Sigmoid colon (tissue), 7 donors: ENCODE results near the gene SBNO2. TPM values are rescaled to one million over a fixed set of nuclear protein-coding genes. Genes with fewer than 3 reads are reported as not detected.

Experiments
- DNase-seq: peaks from one replicate; pipeline ENCODE4 v3.0.0-alpha.2; 2019
- H3K27ac ChIP-seq, 4 donors: fragments of 200-600 bp; sonication (generic); one replicate each; pipeline ENCODE4 v1.5.1; 2016 to 2019; ENCODE audit warnings: mild to moderate bottlenecking in 1 of 4
- H3K27me3 ChIP-seq, 3 donors: fragments of 200-600 bp; sonication (generic); one replicate each; pipeline ENCODE4 v1.5.1; 2019; ENCODE audit warnings: mild to moderate bottlenecking in 1 of 3
- H3K36me3 ChIP-seq, 4 donors: fragments of 200-600 bp; sonication (generic); one replicate each; pipeline ENCODE4 v1.5.1; 2016 to 2019
- H3K4me1 ChIP-seq, 4 donors: fragments of 200-600 bp; sonication (generic); one replicate each; pipeline ENCODE4 v1.5.1; 2017 to 2019
- H3K4me3 ChIP-seq, 4 donors: fragments of 200-600 bp; sonication (generic); one replicate each; pipeline ENCODE4 v1.5.1; 2017 to 2019; ENCODE audit warnings: mild to moderate bottlenecking in 2 of 4, moderate library complexity in 1 of 4
- H3K9me3 ChIP-seq, 4 donors: fragments of 200-600 bp in 3 of 4; sonication (generic) in 3 of 4; one replicate each; pipeline versions ENCODE4 v1.5.1 to v1.6.1; 2013 to 2019
- EP300 ChIP-seq, 4 donors: sonication (generic); formaldehyde crosslinking; IDR thresholded peaks; one replicate each; pipeline ENCODE4 v1.6.1; 2017; ENCODE audit warnings: antibody characterized with exemption in 4 of 4
- POLR2A ChIP-seq, 2 donors: fragments of 450-650 bp; IDR thresholded peaks; one replicate each; pipeline ENCODE4 v1.6.1; 2016; ENCODE audit warnings: antibody characterized with exemption in 2 of 2, mild to moderate bottlenecking in 2 of 2, moderate library complexity in 2 of 2
- POLR2AphosphoS5 ChIP-seq, 4 donors: sonication (generic); formaldehyde crosslinking; IDR thresholded peaks; one replicate each; pipeline ENCODE4 v1.6.1; 2017; ENCODE audit warnings: antibody characterized with exemption in 4 of 4
- WGBS, 2 donors: extraction: QIAGEN DNeasy Blood & Tissue Kit; methylation state at CpG; one replicate each; pipeline ENCODE4 v1.1.7; 2013; 5-methylcytosine and 5-hydroxymethylcytosine counted together
- intact Hi-C: fragments of 100-400 bp; cut with DNase I; formaldehyde crosslinking; loops from one replicate; pipeline ENCODE4 v1.15.1; 2023
- polyA plus RNA-seq, 3 donors: library from polyadenylated mRNA; stranded (reverse); fragments of 200-250 nt; gene quantifications; one replicate each; pipeline ENCODE4 v1.2.3, GENCODE V29; 2013
- total RNA-seq, 4 donors: library from RNA; depleted of rRNA; stranded (reverse); fragments of >200 nt; gene quantifications; one replicate each; pipeline ENCODE4 v1.1.0, GENCODE V29; 2016
- TF ChIP-seq, protein P1 (sequence below), 4 experiments: fragments of 450-650 bp in 3 of 4; fragments of 200-600 bp in 1 of 4; IDR thresholded peaks; one replicate each; pipeline ENCODE4 v1.5.1; 2016 to 2019; ENCODE audit warnings: antibody characterized with exemption in 4 of 4, mild to moderate bottlenecking in 3 of 4, moderate library complexity in 2 of 4
- donor health status: healthy with polysubstance abuse.
- donor health status: Bipolar disorder and iron deficiency.
- donor health status: healthy.

Gene SBNO2
- total and polyA plus RNA-seq, 7 donors: 6.8 to 91.9 (median 14.8) TPM

DNA sequence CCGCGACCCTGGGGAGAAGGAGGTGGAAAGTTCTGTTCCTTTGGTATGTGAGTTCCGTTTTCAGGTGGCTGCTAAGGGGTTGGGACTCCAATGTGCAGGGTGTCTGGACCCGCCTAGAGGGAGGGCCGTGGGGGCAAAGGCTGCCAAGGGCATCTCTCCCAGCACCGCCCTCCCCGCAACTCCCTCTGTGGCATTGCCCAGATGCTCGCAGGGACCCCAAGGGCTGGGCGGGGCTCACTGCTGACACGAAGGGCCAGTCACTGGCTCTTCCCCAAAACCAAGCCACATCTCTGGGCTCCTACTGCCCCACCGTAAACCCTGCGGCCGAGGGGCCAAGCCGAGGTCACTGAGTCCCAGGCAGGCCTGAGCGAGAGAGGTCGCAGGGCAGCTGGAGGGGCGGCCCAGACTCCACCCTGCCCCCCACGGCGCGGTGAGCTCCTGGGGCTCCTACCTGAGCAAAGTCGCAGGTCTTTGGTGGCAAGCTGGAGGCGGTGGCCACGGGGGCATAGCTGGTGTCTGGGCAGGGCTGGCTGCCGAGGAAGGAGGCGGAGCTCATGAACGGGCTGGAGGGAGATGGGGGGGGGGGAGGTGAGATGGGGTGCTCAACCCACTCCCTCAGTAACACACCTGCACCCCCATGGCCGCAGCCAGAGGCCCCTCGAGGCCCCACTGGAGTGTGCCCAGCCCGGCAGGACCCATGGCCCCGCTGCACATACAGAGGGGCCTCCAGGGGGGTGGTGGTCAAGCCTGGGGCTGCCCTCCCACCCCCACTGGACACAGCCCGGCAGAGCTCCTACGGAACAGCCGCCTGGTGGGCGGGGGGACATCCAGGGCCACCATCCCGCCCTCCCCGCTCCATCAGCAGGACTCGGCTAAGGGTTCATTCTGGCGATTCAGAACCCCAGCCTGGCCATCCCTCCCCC lies 26.9 kb downstream of the SBNO2 start:
- H3K4me1 ChIP-seq: peaks cover 0 to 5% (median 0%) of the 10 kb centered on the region in 4 donors
- H3K27ac ChIP-seq: no peak overlapping the region
- intact Hi-C loops: no loop called here
- TF ChIP-seq EP300 (IDR thresholded peaks at IDR 0.05) (no peak), POLR2AphosphoS5 (IDR thresholded peaks at IDR 0.05) (no peak), POLR2A (IDR thresholded peaks at IDR 0.05) (no peak)
- TF ChIP-seq, protein P1, sequence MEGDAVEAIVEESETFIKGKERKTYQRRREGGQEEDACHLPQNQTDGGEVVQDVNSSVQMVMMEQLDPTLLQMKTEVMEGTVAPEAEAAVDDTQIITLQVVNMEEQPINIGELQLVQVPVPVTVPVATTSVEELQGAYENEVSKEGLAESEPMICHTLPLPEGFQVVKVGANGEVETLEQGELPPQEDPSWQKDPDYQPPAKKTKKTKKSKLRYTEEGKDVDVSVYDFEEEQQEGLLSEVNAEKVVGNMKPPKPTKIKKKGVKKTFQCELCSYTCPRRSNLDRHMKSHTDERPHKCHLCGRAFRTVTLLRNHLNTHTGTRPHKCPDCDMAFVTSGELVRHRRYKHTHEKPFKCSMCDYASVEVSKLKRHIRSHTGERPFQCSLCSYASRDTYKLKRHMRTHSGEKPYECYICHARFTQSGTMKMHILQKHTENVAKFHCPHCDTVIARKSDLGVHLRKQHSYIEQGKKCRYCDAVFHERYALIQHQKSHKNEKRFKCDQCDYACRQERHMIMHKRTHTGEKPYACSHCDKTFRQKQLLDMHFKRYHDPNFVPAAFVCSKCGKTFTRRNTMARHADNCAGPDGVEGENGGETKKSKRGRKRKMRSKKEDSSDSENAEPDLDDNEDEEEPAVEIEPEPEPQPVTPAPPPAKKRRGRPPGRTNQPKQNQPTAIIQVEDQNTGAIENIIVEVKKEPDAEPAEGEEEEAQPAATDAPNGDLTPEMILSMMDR (IDR thresholded peaks at IDR 0.05): no peak
- peaks cover 0 to 73% (median 10%) of the 10 kb centered on the region in 4 donors for H3K36me3 ChIP-seq
- H3K9me3 ChIP-seq: no peaks in the 10 kb centered on the region
- no peak for DNase-seq
- 85 to 90% methylated on average over 38 of the region's 38 CpGs for WGBS, 2 donors
- H3K27me3 ChIP-seq: no peaks in the 10 kb centered on the region
- no peak overlapping the region for H3K4me3 ChIP-seq

DNA sequence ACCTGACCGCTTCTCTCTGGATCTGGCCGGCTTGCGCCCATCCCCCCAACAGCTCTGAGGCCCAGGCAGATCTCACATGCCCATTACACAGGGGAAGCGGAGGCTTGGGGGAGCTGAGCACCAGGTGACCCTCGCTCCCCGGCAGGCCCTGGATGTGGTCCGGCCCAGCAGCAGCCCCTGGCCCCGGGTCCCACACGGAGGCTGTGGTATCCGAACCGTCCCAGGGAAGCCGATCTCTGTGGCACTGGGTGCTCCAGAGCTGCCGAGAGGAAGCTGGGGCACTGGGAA lies 27.7 kb downstream of the SBNO2 start:
- TF ChIP-seq, protein P1 (IDR thresholded peaks at IDR 0.05): no peak
- TF ChIP-seq EP300 (IDR thresholded peaks at IDR 0.05) (no peak), POLR2A (IDR thresholded peaks at IDR 0.05) (no peak), POLR2AphosphoS5 (IDR thresholded peaks at IDR 0.05) (no peak)
- DNase-seq: no peak
- no peaks in the 10 kb centered on the region for H3K9me3 ChIP-seq
- H3K36me3 ChIP-seq: peaks cover 0 to 65% (median 6%) of the 10 kb centered on the region in 4 donors
- peaks cover 0 to 5% (median 0%) of the 10 kb centered on the region in 4 donors for H3K4me1 ChIP-seq
- no peak overlapping the region for H3K4me3 ChIP-seq
- WGBS, 2 donors: 95 to 96% methylated on average over 13 of the region's 13 CpGs
- intact Hi-C loops: no loop called here
- H3K27me3 ChIP-seq: no peaks in the 10 kb centered on the region
- H3K27ac ChIP-seq: no peak overlapping the region

DNA sequence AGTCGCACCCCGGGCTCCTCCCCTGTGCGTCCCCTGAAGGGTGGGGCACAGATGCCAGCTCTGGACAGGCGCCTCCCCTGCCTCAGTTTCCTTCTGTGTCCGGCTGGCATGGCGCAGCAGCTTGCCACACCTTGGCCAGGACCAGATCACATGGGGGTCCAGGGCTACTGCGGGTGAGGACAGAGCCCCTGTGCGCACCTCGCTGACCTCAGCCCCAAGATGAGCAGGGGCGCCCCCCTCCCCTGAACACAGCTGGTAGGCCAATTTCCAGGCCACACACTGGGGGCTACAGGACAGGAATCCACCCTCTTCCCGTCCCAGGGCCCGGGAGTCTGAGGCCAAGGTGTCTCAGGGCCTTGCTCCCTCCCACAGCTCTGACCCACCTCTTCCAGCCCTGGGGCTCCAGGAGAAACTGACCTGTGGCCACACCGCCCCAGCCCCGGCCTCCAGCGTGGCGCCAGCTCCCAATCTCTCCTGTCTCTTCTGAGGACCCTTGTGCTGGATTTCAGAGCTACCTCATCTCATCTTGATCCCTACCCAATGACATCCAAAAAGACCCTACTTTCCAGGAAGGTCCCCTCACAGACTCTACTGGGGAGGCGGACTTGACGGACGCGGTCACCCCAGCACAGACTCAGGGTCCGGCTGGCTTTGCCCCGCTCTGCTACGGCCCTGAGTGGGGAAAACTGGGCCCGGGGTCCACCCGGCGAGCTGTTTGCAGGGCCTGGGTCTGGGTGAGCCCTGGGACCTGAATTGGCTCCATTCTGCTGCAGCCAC lies 28.2 kb downstream of the SBNO2 start:
- no peak overlapping the region for H3K27ac ChIP-seq
- intact Hi-C loops: no loop called here
- no peaks in the 10 kb centered on the region for H3K9me3 ChIP-seq
- peaks cover 0 to 60% (median 5%) of the 10 kb centered on the region in 4 donors for H3K36me3 ChIP-seq
- TF ChIP-seq EP300 (IDR thresholded peaks at IDR 0.05): no peak
- TF ChIP-seq, protein P1 (IDR thresholded peaks at IDR 0.05): no peak
- no peak for TF ChIP-seq POLR2AphosphoS5 (IDR thresholded peaks at IDR 0.05)
- no peak for TF ChIP-seq POLR2A (IDR thresholded peaks at IDR 0.05)
- H3K4me3 ChIP-seq: no peak overlapping the region
- WGBS, 2 donors: 94 to 95% methylated on average over 26 of the region's 26 CpGs
- H3K27me3 ChIP-seq: no peaks in the 10 kb centered on the region
- H3K4me1 ChIP-seq: peaks cover 0 to 5% (median 0%) of the 10 kb centered on the region in 4 donors
- DNase-seq: no peak

DNA sequence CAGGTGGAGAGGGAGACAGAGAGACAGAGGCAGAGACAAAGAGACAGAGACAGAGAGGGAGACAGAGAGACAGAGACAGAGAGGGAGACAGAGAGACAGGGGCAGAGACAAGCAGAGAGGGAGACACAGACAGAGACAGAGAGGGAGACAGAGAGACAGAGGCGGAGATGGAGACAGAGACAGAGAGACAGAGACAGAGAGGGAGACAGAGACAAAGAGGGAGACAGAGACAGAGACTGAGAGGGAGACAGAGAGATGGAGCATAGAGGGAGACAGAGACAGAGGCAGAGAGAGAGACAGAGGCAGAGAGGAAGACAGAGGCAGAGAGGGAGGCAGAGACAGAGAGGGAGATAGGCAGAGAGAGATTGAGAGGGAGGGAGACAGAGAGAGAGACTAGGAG lies 29.3 kb downstream of the SBNO2 start:
- no peak for TF ChIP-seq EP300 (IDR thresholded peaks at IDR 0.05)
- no peak for TF ChIP-seq POLR2A (IDR thresholded peaks at IDR 0.05)
- TF ChIP-seq POLR2AphosphoS5 (IDR thresholded peaks at IDR 0.05): no peak
- TF ChIP-seq, protein P1 (IDR thresholded peaks at IDR 0.05): no peak
- H3K36me3 ChIP-seq: peaks cover 0 to 49% (median 5%) of the 10 kb centered on the region in 4 donors
- H3K9me3 ChIP-seq: no peaks in the 10 kb centered on the region
- peaks cover 0 to 5% (median 0%) of the 10 kb centered on the region in 4 donors for H3K4me1 ChIP-seq
- H3K27me3 ChIP-seq: no peaks in the 10 kb centered on the region
- H3K27ac ChIP-seq: no peak overlapping the region
- whole genome bisulfite sequencing, 2 donors: 94 to 95% methylated on average over 1 of the region's 1 CpG
- intact Hi-C loops: no loop called here
- no peak overlapping the region for H3K4me3 ChIP-seq
- DNase-seq: no peak
